Stimulated activated CD4-positive, alpha-beta T cell treated with anti-CD3 and anti-CD28 coated beads, Interleukin-4, amount 100 ng/mL, for 48 hours (primary cell): ENCODE data around the gene IL16.

Experiments
- DNase-seq, 2 donors: peaks; one replicate each; pipeline ENCODE4 v3.0.0-alpha.2; 2020; ENCODE audit warnings: low read depth in 2 of 2

IL16 gene

GRCh38 chr15:81174125-81174791, 22.4 kb upstream of the IL16 start:
- DNase-seq, result no peak

- no peak for DNase-seq
These were observed 21.8 kb upstream of the IL16 start for GRCh38 chr15:81174792-81175327.

GRCh38 chr15:81175496-81175895, 21.2 kb upstream of the IL16 start:
- DNase-seq, result no peak

GRCh38 chr15:81176291-81176893, 20.3 kb upstream of the IL16 start:
- DNase-seq, result no peak

- no peak for DNase-seq
These were observed 18.3 kb upstream of the IL16 start for GRCh38 chr15:81178365-81178764.

GRCh38 chr15:81181220-81181619, 15.5 kb upstream of the IL16 start:
- no peak for DNase-seq

- DNase-seq, result no peak
These were observed 14.5 kb upstream of the IL16 start for GRCh38 chr15:81182031-81182755.

- no peak for DNase-seq
These were observed 13.8 kb upstream of the IL16 start for GRCh38 chr15:81182756-81183438.

GRCh38 chr15:81183439-81183775, 13.3 kb upstream of the IL16 start:
- DNase-seq, result no peak

GRCh38 chr15:81184188-81184587, 12.5 kb upstream of the IL16 start:
- no peak for DNase-seq

- no peak for DNase-seq
These were observed 10.9 kb upstream of the IL16 start for GRCh38 chr15:81185631-81186295.

- DNase-seq, result no peak
These were observed 8.3 kb upstream of the IL16 start for GRCh38 chr15:81188354-81188753.

- no peak for DNase-seq
These were observed 6.9 kb upstream of the IL16 start for GRCh38 chr15:81189583-81190283.

- no peak for DNase-seq
These were observed 5.7 kb upstream of the IL16 start for GRCh38 chr15:81190922-81191507.

- no peak for DNase-seq
These were observed 5.0 kb upstream of the IL16 start for GRCh38 chr15:81191701-81192100.

GRCh38 chr15:81194723-81195122, 2.0 kb upstream of the IL16 start:
- no peak for DNase-seq

GRCh38 chr15:81195339-81195864, 1.3 kb upstream of the IL16 start:
- DNase-seq, result no peak

GRCh38 chr15:81197255-81197630, 564 bp downstream of the IL16 start:
- DNase-seq, result no peak

- no peak for DNase-seq
These were observed 1.1 kb downstream of the IL16 start for GRCh38 chr15:81197688-81198281.
